Adrenal gland (tissue), 12 donors: ENCODE measurements around the gene NECTIN1. TPM values are rescaled to one million over a fixed set of nuclear protein-coding genes. Genes with fewer than 3 reads are reported as not detected.

Experiments
- DNase-seq, 7 donors: peaks; one replicate each; pipeline ENCODE4 v3.0.0-alpha.2; 2019 to 2020
- H3K27ac ChIP-seq, 5 donors: fragments of 200-600 bp; sonication (generic) in 4 of 5; 1 replicate in 3 of 5; 2 replicates in 2 of 5; pipeline versions ENCODE4 v1.5.1 to v1.8.0; 2016 to 2020; ENCODE audit warnings: mild to moderate bottlenecking in 1 of 5
- H3K27me3 ChIP-seq: fragments of 200-600 bp; 2 replicates; pipeline ENCODE4 v1.8.0; 2021
- H3K36me3 ChIP-seq, 2 donors: fragments of 200-600 bp; replicated peaks in 1 of 2; 1 replicate in 1 of 2; 2 replicates in 1 of 2; pipeline versions ENCODE4 v1.5.1 to v1.8.0; 2018 to 2022
- H3K4me1 ChIP-seq, 2 donors: fragments of 200-600 bp; replicated peaks in 1 of 2; 1 replicate in 1 of 2; 2 replicates in 1 of 2; pipeline versions ENCODE4 v1.5.1 to v1.8.0; 2018 to 2021
- H3K4me3 ChIP-seq, 4 donors: fragments of 200-600 bp; sonication (generic) in 3 of 4; one replicate each; pipeline ENCODE4 v1.5.1; 2016 to 2018
- H3K9me3 ChIP-seq, 3 donors: fragments of 200-600 bp; sonication (generic) in 1 of 3; replicated peaks in 1 of 3; 1 replicate in 2 of 3; 2 replicates in 1 of 3; pipeline versions ENCODE4 v1.5.1 to v1.8.0; 2016 to 2021
- POLR2A ChIP-seq, 2 donors: fragments of 450-650 bp; IDR thresholded peaks; one replicate each; pipeline ENCODE4 v1.6.1; 2017; ENCODE audit warnings: antibody characterized with exemption in 2 of 2, mild to moderate bottlenecking in 2 of 2, moderate library complexity in 1 of 2
- WGBS, 4 donors: extraction: QIAGEN DNeasy Blood & Tissue Kit in 2 of 4; methylation state at CpG; one replicate each; pipeline versions ENCODE4 v1.1.5 to v1.1.7; 2013 to 2017; 5-methylcytosine and 5-hydroxymethylcytosine counted together
- intact Hi-C, 2 donors: fragments of 100-400 bp; cut with DNase I; formaldehyde crosslinking; loops; one replicate each; pipeline versions ENCODE4 v1.14.1 to v1.15.0; 2022 to 2023
- polyA plus RNA-seq, 3 donors: library from polyadenylated mRNA; stranded (reverse); fragments of 200-250 nt in 2 of 3; fragments of 350-450 nt in 1 of 3; fragmentation: Illumina TruSeq in 1 of 3; extraction: RNeasy Lipid Tissue Mini Kit (QIAGEN cat#74804) in 1 of 3; gene quantifications; one replicate each; pipeline ENCODE4 v1.2.3, GENCODE V29; 2013 to 2014
- total RNA-seq, 9 donors: library from RNA; depleted of rRNA in 4 of 9; stranded (reverse); fragments of >200 nt in 4 of 9; fragments of 120-200 nt in 1 of 9; fragmentation: NEBNext Ultra II Directional in 1 of 9; extraction: Animal tissue kit (Norgen Biotek cat#: 25700) in 1 of 9; gene quantifications; one replicate each; pipeline versions ENCODE4 v1.1.0 to v1.2.4, GENCODE V29; 2013 to 2023
- TF ChIP-seq, protein P1 (sequence below), 6 experiments: fragments of 450-650 bp in 4 of 6; fragments of 200-600 bp in 2 of 6; sonication (generic) in 1 of 6; IDR thresholded peaks; 1 replicate in 5 of 6; 2 replicates in 1 of 6; pipeline versions ENCODE4 v1.5.1 to v1.8.0; 2016 to 2021; ENCODE audit warnings: antibody characterized with exemption in 6 of 6, mild to moderate bottlenecking in 2 of 6, moderate library complexity in 1 of 6
- donor health status: healthy with polysubstance abuse.
- donor health status: Bipolar disorder and iron deficiency.
- donor health status: DM: yes; HTN: yes; CAD: no.
- donor health status: DM: no; HTN: no; CAD: no.
- donor health status: DM: no; HTN: no; CAD: no.
- donor health status: DM: yes; HTN: yes; CAD: no.

Gene NECTIN1
- total and polyA plus RNA-seq, 12 donors = 1.6 to 19.6 (median 5.4) TPM

DNA sequence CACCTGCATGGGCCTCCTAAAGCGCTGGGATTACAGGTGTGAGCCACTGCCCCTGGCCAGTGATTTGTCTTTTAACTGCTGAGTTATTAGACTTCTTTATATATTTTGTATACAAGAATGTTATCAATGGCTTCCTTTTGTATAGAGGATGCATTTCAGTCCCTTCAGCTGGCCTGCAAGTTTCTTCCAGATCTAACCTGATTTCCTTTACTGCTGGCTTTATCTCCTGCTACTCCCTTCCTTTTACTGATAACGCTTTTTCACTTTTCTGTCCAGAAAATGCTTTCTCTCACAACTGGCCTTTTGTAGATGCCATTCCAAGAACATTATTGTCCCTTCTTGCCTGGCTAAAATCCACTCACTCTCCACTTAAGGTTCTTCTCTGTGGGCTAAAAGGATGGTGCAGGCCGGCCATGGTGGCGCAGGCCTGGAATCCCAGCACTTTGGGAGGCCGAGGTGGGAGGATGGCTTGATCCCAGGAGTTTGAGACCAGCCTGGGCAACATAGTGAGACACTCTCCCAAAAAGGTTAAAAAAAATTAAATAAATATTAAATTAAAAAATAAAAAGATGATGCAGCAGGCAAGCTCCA lies 118.1 kb downstream of the NECTIN1 start:
- 91 to 93% (median 92%) methylated on average over 5 of the region's 5 CpGs for WGBS, 4 donors
- no peak for DNase-seq
- Histone ChIP-seq H3K4me3 (no peak overlapping the region), H3K9me3 (no peaks in the 10 kb centered on the region), H3K36me3 (no peaks in the 10 kb centered on the region), H3K27me3 (peaks cover 3% of the 10 kb centered on the region), H3K27ac (no peak overlapping the region), H3K4me1 (no peaks in the 10 kb centered on the region)
- intact Hi-C loops = no loop called here
- no peak for TF ChIP-seq POLR2A (IDR thresholded peaks at IDR 0.05)
- TF ChIP-seq, protein P1, sequence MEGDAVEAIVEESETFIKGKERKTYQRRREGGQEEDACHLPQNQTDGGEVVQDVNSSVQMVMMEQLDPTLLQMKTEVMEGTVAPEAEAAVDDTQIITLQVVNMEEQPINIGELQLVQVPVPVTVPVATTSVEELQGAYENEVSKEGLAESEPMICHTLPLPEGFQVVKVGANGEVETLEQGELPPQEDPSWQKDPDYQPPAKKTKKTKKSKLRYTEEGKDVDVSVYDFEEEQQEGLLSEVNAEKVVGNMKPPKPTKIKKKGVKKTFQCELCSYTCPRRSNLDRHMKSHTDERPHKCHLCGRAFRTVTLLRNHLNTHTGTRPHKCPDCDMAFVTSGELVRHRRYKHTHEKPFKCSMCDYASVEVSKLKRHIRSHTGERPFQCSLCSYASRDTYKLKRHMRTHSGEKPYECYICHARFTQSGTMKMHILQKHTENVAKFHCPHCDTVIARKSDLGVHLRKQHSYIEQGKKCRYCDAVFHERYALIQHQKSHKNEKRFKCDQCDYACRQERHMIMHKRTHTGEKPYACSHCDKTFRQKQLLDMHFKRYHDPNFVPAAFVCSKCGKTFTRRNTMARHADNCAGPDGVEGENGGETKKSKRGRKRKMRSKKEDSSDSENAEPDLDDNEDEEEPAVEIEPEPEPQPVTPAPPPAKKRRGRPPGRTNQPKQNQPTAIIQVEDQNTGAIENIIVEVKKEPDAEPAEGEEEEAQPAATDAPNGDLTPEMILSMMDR (IDR thresholded peaks at IDR 0.05) = no peak

DNA sequence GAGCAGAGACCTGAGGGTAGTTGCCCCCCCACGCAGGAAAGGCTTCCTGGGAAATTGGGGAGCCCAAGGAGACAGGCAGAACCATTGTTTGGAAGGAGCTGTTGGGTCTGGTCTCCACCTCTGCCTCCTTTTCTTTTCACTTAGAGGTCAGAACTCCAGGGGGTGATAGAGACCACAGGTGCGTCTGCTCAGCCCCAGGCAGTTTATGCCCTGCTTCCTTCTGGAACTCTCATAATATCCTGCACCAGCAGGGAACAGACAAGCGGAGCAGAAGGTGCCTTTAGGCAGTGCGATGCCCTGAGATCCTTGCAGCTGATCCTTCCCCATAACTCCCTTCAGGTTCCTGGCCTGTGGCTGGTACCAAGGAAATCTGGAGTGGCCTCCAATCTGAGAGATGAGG lies 120.2 kb downstream of the NECTIN1 start:
- H3K27me3 ChIP-seq = peaks cover 3% of the 10 kb centered on the region
- H3K4me3 ChIP-seq = no peak overlapping the region
- DNase-seq = no peak
- intact Hi-C loops = no loop called here
- 66 to 72% (median 69%) methylated on average over 4 of the region's 4 CpGs for WGBS, 4 donors
- TF ChIP-seq, protein P1 (IDR thresholded peaks at IDR 0.05) = no peak
- no peak for TF ChIP-seq POLR2A (IDR thresholded peaks at IDR 0.05)
- no peaks in the 10 kb centered on the region for H3K4me1 ChIP-seq
- no peaks in the 10 kb centered on the region for H3K36me3 ChIP-seq
- H3K27ac ChIP-seq = no peak overlapping the region
- H3K9me3 ChIP-seq = no peaks in the 10 kb centered on the region

DNA sequence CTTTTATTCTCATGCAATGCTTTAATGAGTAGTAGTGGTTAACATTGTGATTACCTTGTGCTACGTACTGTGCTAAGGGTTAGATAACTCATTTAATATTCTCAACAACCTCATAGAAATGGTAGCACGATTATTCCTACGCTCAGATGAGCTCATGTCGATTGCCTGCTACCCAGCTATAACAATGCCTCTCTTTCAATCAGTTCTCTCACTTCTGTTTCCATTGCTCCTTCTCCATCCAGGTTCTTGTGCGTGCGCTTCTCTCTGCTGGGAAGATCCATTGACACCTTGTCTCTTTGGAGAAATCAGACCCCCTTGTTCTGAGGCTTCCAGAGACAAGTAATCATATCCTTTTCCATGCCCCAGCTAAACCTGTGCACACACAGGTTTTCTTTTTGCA lies 120.8 kb downstream of the NECTIN1 start:
- Histone ChIP-seq H3K36me3 (no peaks in the 10 kb centered on the region), H3K27me3 (peaks cover 3% of the 10 kb centered on the region), H3K4me3 (no peak overlapping the region), H3K27ac (no peak overlapping the region), H3K9me3 (no peaks in the 10 kb centered on the region), H3K4me1 (no peaks in the 10 kb centered on the region)
- DNase-seq = no peak
- TF ChIP-seq POLR2A (IDR thresholded peaks at IDR 0.05) = no peak
- TF ChIP-seq, protein P1 (IDR thresholded peaks at IDR 0.05) = no peak
- intact Hi-C loops = no loop called here
- 67 to 75% (median 74%) methylated on average over 6 of the region's 6 CpGs for WGBS, 4 donors

DNA sequence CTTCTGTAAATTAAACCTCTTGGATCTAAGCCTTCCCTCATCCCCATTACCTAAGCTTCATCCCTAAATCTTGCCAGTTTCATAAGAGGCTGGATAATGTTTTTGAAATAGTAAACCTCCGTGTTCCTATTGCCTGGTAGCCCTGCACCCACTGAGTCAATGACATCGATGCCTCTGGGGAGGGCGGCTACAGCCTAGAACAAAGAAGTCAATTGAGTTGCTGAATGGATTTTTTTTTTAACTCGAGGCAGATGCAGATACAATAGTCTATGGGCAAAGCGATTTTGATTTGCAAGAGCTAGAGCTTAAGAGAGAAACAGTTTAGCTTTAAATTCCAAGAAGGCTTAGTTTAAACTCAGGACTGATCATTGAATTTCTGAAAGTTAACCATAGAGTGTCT lies 121.3 kb downstream of the NECTIN1 start:
- Histone ChIP-seq H3K4me3 (no peak overlapping the region), H3K27ac (no peak overlapping the region), H3K36me3 (no peaks in the 10 kb centered on the region), H3K9me3 (no peaks in the 10 kb centered on the region), H3K4me1 (no peaks in the 10 kb centered on the region), H3K27me3 (peaks cover 3% of the 10 kb centered on the region)
- no peak for DNase-seq
- WGBS, 4 donors = 37 to 45% (median 38%) methylated on average over 5 of the region's 5 CpGs
- intact Hi-C loops = no loop called here
- TF ChIP-seq POLR2A (IDR thresholded peaks at IDR 0.05) = no peak
- TF ChIP-seq, protein P1 (IDR thresholded peaks at IDR 0.05) = no peak
